ENCODE results near the gene C17orf58. TPM values are rescaled to one million over a fixed set of nuclear protein-coding genes. Genes with fewer than 3 reads are reported as not detected.

Gene C17orf58
- total and polyA plus RNA-seq, 2 donors (not counting 1 experiment from before 2014, with no cell fraction given), result 1.0 to 2.8 TPM

GRCh38 chr17:68016838-68017237 is 20.6 kb upstream of the C17orf58 start:
- Mint-ChIP-seq H3K27me3 (no peaks in the 10 kb centered on the region), H3K4me3 (no peak overlapping the region)
- H3K4me2 ChIP-seq (replicated peaks; ENCODE audit: low read depth, low read length, poor library complexity, severe bottlenecking), result no peak overlapping the region

More at GRCh38 chr17:68016838-68017237, 20.6 kb upstream of the C17orf58 start:
- intact Hi-C loops (cut with micrococcal nuclease), result no loop called here
- H3K79me2 ChIP-seq (ENCODE audit: control insufficient read depth, insufficient read depth, low read length), result no peaks in the 10 kb centered on the region
- no peak for ATAC-seq (ENCODE audit: low read depth)
- H4K20me1 ChIP-seq (ENCODE audit: control insufficient read depth, insufficient read depth, low read length, poor library complexity, severe bottlenecking), result no peaks in the 10 kb centered on the region
- no peak for DNase-seq
- H3K36me3 ChIP-seq (replicated peaks in 1 of 2; ENCODE audit: control extremely low read depth in 1 of 2, control insufficient read depth in 1 of 2, extremely low read depth in 1 of 2, insufficient read depth in 2 of 2, low read length in 1 of 2), result no peaks in the 10 kb centered on the region
- POLR2A ChIA-PET, result no interaction called here
- peaks cover 0 to 5% (median 0%) of the 10 kb centered on the region in 3 donors for H3K9me3 ChIP-seq (ENCODE audit: control extremely low read depth in 1 of 3, control insufficient read depth in 2 of 3, insufficient read depth in 1 of 3, low read length in 2 of 3)
- H3K27ac ChIP-seq (ENCODE audit: low read length in 2 of 2), result no peak overlapping the region
- no peak for TF ChIP-seq EZH2 (IDR thresholded peaks at IDR 0.05; ENCODE audit: borderline replicate concordance, insufficient read depth, low read depth, low read length, poor library complexity, severe bottlenecking)
- no peak for TF ChIP-seq CTCF (IDR thresholded peaks at IDR 0.05)
- H3K27me3 ChIP-seq (replicated peaks in 1 of 4; ENCODE audit: control extremely low read depth in 1 of 4, control insufficient read depth in 3 of 4, insufficient read depth in 4 of 4, low read length in 3 of 4), result no peaks in the 10 kb centered on the region
- H3K4me3 ChIP-seq (ENCODE audit: control extremely low read depth in 1 of 5, extremely low read depth in 1 of 5, insufficient read depth in 1 of 5, low read depth in 2 of 5, low read length in 4 of 5), result no peak overlapping the region
- no CpG with 5 or more reads among the region's 2 CpGs for WGBS (ENCODE audit: insufficient coverage)
- Mint-ChIP-seq H3K4me1 (peaks cover 17% of the 10 kb centered on the region), H3K27ac (no peak overlapping the region), H3K9me3 (ENCODE audit: insufficient read depth) (no peaks in the 10 kb centered on the region)
- no peak overlapping the region for H3K9ac ChIP-seq (ENCODE audit: low read length)
- no peak overlapping the region for H2AFZ ChIP-seq (ENCODE audit: insufficient read depth, low read depth, low read length, poor library complexity, severe bottlenecking)
- CTCF ChIA-PET, result interaction anchor here (1.5 kb wide), 1 partner anchor 9 kb away, joined by 5 read pairs; no protein-coding TSS in a partner anchor
- H3K4me1 ChIP-seq (ENCODE audit: control insufficient read depth in 2 of 2, insufficient read depth in 2 of 2, low read length in 2 of 2), result peaks cover 7 to 14% of the 10 kb centered on the region in 2 donors

Measured in B cell (primary cell).